Measurements from ENCODE around the gene OSBPL5.

Gene OSBPL5

GRCh38 chr11:3096909-3097530 lies 68.1 kb downstream of the OSBPL5 start:
- no peak for DNase-seq

- no peak for DNase-seq
These were observed 69.3 kb downstream of the OSBPL5 start for GRCh38 chr11:3095712-3096361.

- DNase-seq: no peak
These were observed 70.8 kb downstream of the OSBPL5 start for GRCh38 chr11:3094223-3094824.

- DNase-seq: no peak
These were observed 71.6 kb downstream of the OSBPL5 start for GRCh38 chr11:3093281-3094191.

- DNase-seq: no peak
These were observed 72.4 kb downstream of the OSBPL5 start for GRCh38 chr11:3092603-3093141.

GRCh38 chr11:3091846-3092602 lies 73.1 kb downstream of the OSBPL5 start:
- DNase-seq: peak; percentile 65

GRCh38 chr11:3091081-3091845 lies 73.8 kb downstream of the OSBPL5 start:
- no peak for DNase-seq

- DNase-seq: no peak
These were observed 74.8 kb downstream of the OSBPL5 start for GRCh38 chr11:3090096-3090901.

GRCh38 chr11:3089236-3090061 lies 75.7 kb downstream of the OSBPL5 start:
- no peak for DNase-seq

- no peak for DNase-seq
These were observed 76.3 kb downstream of the OSBPL5 start for GRCh38 chr11:3088806-3089205.

GRCh38 chr11:3087821-3088800 lies 77.0 kb downstream of the OSBPL5 start:
- no peak for DNase-seq

GRCh38 chr11:3087373-3087772 lies 77.7 kb downstream of the OSBPL5 start:
- no peak for DNase-seq

GRCh38 chr11:3086671-3087150 lies 78.4 kb downstream of the OSBPL5 start:
- DNase-seq: no peak

- no peak for DNase-seq
These were observed 79.0 kb downstream of the OSBPL5 start for GRCh38 chr11:3086114-3086513.

GRCh38 chr11:3085052-3085451 lies 80.1 kb downstream of the OSBPL5 start:
- DNase-seq: no peak

- no peak for DNase-seq
These were observed 81.8 kb downstream of the OSBPL5 start for GRCh38 chr11:3083321-3083720.

- no peak for DNase-seq
These were observed 83.7 kb downstream of the OSBPL5 start for GRCh38 chr11:3081386-3081751.

GRCh38 chr11:3080733-3081385 lies 84.3 kb downstream of the OSBPL5 start:
- no peak for DNase-seq

Measured in hematopoietic multipotent progenitor cell treated with erythropoietin and hydrocortisone succinate and interleukin-3 and kit ligand, for 4 days (in vitro differentiated cells).